NCI-H128 (cell line): ENCODE results near the gene HDGFL2.

Experiments
- DNase-seq: peaks from one replicate; lab custom pipeline; 2025; ENCODE audit not compliant: unreplicated experiment; lab: John Stamatoyannopoulos, UW

The HDGFL2 gene

GRCh38 chr19:4550479-4551050 is 78.5 kb downstream of the HDGFL2 start:
- DNase-seq, result no peak
